MM.1S (cell line): ENCODE measurements around the gene PPP1R9A.

ENCODE experiments used
- CTCF ChIP-seq: fragments of 300-600 bp; sonication (generic); IDR thresholded peaks from 2 replicates; pipeline ENCODE4 v1.5.1; 2016; ENCODE audit warnings: antibody characterized with exemption, low read length, mixed read lengths
- EZH2phosphoT487 ChIP-seq: fragments of 300-600 bp; sonication (generic); IDR thresholded peaks from 2 replicates; pipeline ENCODE4 v1.6.1; 2018; ENCODE audit warnings: antibody characterized with exemption, low read length

GRCh38 chr7:95338832-95339231, 431.4 kb downstream of the PPP1R9A start:
- TF ChIP-seq CTCF (no peak), EZH2phosphoT487 (no peak)
